ENCODE measurements around the gene BPIFB4.
"Not testable (repeated sequence)": the region's sequence is repeated elsewhere in the genome, so short reads cannot be mapped to it uniquely, and the experiment has no call there.

BPIFB4 gene

DNA sequence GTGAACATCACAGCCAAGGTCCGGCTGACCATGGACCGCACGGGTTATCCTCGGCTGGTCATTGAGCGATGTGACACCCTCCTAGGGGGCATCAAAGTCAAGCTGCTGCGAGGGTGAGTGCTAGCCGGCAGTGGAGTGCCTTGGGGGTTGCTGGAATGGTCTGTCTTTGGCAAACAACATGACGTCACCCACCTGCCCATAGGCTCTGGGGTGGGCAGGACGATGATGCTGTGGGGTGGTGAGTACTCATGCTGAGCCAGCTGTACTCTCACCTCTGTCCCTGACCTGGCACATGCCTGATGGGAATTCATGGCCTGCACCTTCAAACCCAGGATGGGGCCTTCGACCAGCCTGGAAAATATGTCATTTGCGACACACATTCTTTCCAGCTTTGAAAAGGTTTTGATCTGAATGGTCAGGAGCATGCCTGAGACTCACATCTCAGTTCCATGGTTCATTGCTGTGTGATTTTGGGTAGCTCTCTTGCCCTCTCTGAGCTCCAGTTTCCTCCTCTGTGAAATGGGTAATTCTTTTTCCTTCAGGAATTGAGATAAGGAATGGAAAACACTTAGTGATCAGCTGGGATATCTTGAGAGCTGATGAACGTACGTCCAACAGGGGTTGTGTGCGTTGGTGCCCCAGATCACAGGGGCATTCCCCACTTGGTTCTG lies 6.7 kb downstream of the BPIFB4 start:
- Mint-ChIP-seq H3K9me3 (no peaks in the 10 kb centered on the region), H3K27me3 (no peaks in the 10 kb centered on the region), H3K36me3 (ENCODE audit: low read depth) (no peaks in the 10 kb centered on the region), H3K4me1 (ENCODE audit: low read depth) (no peaks in the 10 kb centered on the region), H3K27ac (no peak overlapping the region), H3K4me3 (no peak overlapping the region)
- intact Hi-C loops (cut with micrococcal nuclease) = no loop called here

DNA sequence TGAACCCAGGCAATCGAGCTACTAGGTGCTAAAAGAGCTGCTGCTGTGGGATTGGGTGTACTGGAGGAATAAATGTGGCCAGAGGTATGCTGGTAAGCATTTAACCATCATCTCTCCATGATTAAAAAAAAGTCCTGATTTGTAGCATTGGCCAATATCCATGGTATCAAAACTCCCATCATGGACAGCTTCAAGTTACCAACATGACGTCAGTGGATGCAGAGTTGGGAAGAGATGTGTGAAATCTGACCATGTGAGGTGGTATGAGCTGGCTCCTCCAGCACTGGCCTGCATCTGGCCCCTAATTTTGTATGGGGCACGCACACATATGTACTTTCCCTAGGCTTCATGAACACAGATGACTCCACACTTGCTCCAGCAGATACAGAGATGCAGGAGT lies 11.7 kb downstream of the BPIFB4 start:
- H3K4me1 Mint-ChIP-seq (ENCODE audit: low read depth) = no peaks in the 10 kb centered on the region
- no peaks in the 10 kb centered on the region for H3K27me3 Mint-ChIP-seq
- no peaks in the 10 kb centered on the region for H3K9me3 Mint-ChIP-seq
- intact Hi-C loops (cut with micrococcal nuclease) = no loop called here
- no peak overlapping the region for H3K27ac Mint-ChIP-seq
- H3K4me3 Mint-ChIP-seq = no peak overlapping the region
- no peaks in the 10 kb centered on the region for H3K36me3 Mint-ChIP-seq (ENCODE audit: low read depth)

DNA sequence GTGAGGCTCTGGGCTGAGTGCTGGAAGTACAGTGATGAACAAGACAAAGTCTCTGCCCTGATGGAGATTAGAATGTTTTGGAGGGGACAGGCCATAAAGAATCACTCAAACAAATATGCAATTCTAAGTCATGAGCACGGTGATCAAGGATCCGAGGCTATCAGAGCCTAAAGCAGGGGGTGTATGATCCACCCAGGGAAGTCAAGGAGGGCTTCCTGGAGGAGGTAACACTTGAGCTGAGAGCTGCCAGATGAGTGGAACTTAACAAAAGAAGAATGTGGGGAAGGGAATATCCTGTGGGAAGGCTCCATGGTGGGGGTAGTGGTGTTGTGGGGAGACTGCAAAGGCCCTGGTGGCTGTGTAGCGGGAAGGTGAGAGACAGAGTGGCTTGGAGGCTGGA lies 12.2 kb downstream of the BPIFB4 start:
- H3K36me3 Mint-ChIP-seq (ENCODE audit: low read depth) = no peaks in the 10 kb centered on the region
- intact Hi-C loops (cut with micrococcal nuclease) = no loop called here
- no peaks in the 10 kb centered on the region for H3K9me3 Mint-ChIP-seq
- no peak overlapping the region for H3K27ac Mint-ChIP-seq
- no peak overlapping the region for H3K4me3 Mint-ChIP-seq
- H3K27me3 Mint-ChIP-seq = no peaks in the 10 kb centered on the region
- no peaks in the 10 kb centered on the region for H3K4me1 Mint-ChIP-seq (ENCODE audit: low read depth)

DNA sequence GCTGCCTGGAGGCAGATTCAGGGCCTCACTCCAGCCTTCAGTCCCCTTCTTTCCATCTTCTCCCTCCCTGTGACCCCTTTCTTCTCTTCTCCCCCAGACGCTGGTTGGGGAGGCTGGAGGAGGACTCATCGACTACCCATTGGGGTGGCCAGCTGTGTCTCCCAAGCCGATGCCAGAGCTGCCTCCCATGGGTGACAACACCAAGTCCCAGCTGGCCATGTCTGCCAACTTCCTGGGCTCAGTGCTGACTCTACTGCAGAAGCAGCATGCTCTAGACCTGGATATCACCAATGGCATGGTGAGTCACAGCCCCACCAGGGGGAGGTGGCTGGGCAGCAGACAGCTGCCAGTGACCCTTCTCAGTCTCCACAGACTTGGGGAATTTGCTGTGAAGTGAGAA lies 12.9 kb downstream of the BPIFB4 start:
- intact Hi-C loops (cut with micrococcal nuclease) = no loop called here
- Mint-ChIP-seq H3K4me3 (no peak overlapping the region), H3K4me1 (ENCODE audit: low read depth) (no peaks in the 10 kb centered on the region), H3K27me3 (no peaks in the 10 kb centered on the region), H3K27ac (no peak overlapping the region), H3K36me3 (ENCODE audit: low read depth) (no peaks in the 10 kb centered on the region), H3K9me3 (no peaks in the 10 kb centered on the region)

DNA sequence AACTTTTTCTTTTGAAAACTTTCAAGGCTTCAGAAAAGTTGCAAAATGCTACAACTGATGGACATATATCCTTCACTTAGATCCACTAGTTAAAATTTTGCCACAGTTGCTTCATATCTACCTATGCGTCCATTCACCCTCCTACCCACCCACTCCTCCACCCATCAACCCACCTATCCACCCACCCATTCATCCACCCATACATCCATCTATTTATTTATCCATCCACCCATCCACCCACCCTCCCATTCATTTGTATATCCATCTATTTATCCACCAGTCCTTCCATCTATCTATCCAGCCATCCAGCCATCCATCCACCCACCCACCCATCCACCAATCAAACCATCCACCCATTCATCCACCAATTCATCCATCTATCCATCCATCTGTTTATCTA lies 13.6 kb downstream of the BPIFB4 start:
- no peak overlapping the region for H3K27ac Mint-ChIP-seq
- no peaks in the 10 kb centered on the region for H3K36me3 Mint-ChIP-seq (ENCODE audit: low read depth)
- H3K27me3 Mint-ChIP-seq = no peaks in the 10 kb centered on the region
- no peaks in the 10 kb centered on the region for H3K9me3 Mint-ChIP-seq
- intact Hi-C loops (cut with micrococcal nuclease) = no loop called here
- no peaks in the 10 kb centered on the region for H3K4me1 Mint-ChIP-seq (ENCODE audit: low read depth)
- no peak overlapping the region for H3K4me3 Mint-ChIP-seq

DNA sequence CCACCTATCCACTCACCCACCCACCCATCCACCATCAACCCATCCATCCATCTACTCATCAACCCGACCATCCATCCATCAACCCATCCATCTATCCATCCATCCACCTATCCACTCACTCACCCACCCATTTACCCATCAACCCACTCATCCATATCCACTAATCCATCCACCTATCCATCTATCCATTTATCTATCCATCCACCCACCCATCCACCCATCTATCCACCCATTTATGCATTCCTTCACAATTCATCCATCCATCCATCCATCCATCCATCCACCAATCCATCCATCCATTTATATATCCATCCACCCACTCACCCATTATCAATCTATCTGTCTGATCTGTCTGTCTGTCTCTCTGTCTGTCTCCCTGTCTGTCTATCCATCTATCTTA lies 14.1 kb downstream of the BPIFB4 start:
- no peaks in the 10 kb centered on the region for H3K36me3 Mint-ChIP-seq (ENCODE audit: low read depth)
- no peaks in the 10 kb centered on the region for H3K27me3 Mint-ChIP-seq
- no peak overlapping the region for H3K27ac Mint-ChIP-seq
- H3K9me3 Mint-ChIP-seq = no peaks in the 10 kb centered on the region
- no peak overlapping the region for H3K4me3 Mint-ChIP-seq
- no peaks in the 10 kb centered on the region for H3K4me1 Mint-ChIP-seq (ENCODE audit: low read depth)
- intact Hi-C loops (cut with micrococcal nuclease) = no loop called here

DNA sequence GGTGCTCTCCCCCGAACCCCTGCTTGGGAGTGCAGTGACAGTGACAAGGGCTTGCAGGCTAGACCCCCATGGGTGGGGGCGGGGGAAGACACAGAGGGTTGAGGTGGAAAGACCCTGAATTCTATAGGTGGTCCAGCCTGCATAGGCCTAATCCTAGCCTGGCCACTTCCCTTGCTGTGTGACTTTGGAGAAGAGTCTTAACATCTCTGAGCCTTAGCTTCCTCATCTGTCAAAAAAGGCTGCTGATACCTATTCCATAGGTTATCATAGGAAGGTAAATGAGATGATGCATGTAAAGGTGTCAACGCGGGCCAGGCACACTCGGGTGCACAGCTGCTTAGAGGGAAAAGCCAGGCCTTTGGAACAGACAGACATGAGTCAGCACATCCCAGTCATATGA lies 15.8 kb downstream of the BPIFB4 start:
- H3K27ac Mint-ChIP-seq = no peak overlapping the region
- no peak overlapping the region for H3K4me3 Mint-ChIP-seq
- H3K27me3 Mint-ChIP-seq = no peaks in the 10 kb centered on the region
- intact Hi-C loops (cut with micrococcal nuclease) = loop anchor here (5.0 kb wide), 1 partner anchor 193 kb away; no protein-coding TSS in a partner anchor
- H3K4me1 Mint-ChIP-seq (ENCODE audit: low read depth) = no peaks in the 10 kb centered on the region
- no peaks in the 10 kb centered on the region for H3K9me3 Mint-ChIP-seq
- H3K36me3 Mint-ChIP-seq (ENCODE audit: low read depth) = no peaks in the 10 kb centered on the region

DNA sequence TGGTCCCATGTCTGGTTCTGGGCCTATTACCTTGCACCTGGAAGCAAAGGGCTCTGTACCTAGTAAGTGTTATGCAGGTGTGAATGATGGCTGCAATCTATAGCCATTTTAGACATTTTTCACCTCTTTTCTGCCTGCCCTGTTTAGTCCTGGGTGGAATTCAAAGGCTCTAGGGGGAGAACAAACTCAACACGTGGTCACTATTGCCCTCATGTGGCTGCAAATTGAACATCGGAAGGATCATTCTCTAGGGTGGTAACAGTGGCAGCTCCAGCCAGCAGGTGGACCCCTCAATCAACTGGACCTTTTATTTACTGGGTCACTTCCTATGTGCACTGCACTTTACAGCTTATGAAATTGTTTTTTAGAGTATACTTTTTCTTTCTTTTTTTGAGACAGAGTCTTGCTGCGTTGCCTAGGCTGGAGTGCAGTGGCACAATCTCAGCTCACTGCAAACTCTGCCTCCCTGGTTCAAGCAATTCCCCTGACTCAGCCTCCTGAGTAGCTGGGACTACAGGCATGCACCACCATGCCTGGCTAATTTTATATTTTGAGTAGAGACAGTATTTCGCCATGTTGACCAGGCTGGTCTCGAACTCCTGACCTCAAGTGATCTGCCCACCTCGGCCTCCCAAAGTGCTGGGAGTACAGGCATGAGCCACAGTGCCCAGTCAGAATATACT lies 16.6 kb downstream of the BPIFB4 start:
- H3K27ac Mint-ChIP-seq; H3K36me3 Mint-ChIP-seq (ENCODE audit: low read depth); H3K4me3 Mint-ChIP-seq; H3K4me1 Mint-ChIP-seq (ENCODE audit: low read depth); H3K9me3 Mint-ChIP-seq; H3K27me3 Mint-ChIP-seq: not testable (repeated sequence)
- intact Hi-C loops (cut with micrococcal nuclease) = loop anchor here (5.0 kb wide), 1 partner anchor 194 kb away; no protein-coding TSS in a partner anchor

DNA sequence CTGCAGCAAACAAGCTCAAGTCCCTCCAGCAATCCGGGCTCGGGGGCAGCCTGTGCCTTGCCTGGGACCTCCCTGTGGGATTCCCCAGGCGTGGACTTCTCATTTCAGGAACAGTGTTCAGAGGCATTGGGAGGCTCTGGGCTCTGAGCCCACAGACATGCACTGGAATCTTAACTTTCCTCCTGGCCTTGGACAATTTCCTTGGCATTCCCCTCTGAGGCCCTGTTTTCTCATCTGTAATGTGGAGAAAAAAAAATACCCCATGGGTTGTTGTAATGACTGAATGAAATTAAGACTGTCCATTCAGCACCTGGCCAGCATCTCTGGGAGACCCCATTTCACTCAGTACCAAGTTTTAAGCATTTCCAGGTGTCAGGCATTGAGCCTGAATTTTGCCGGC lies 17.6 kb downstream of the BPIFB4 start:
- intact Hi-C loops (cut with micrococcal nuclease) = loop anchor here (5.0 kb wide), 1 partner anchor 195 kb away; no protein-coding TSS in a partner anchor
- H3K9me3 Mint-ChIP-seq = no peaks in the 10 kb centered on the region

DNA sequence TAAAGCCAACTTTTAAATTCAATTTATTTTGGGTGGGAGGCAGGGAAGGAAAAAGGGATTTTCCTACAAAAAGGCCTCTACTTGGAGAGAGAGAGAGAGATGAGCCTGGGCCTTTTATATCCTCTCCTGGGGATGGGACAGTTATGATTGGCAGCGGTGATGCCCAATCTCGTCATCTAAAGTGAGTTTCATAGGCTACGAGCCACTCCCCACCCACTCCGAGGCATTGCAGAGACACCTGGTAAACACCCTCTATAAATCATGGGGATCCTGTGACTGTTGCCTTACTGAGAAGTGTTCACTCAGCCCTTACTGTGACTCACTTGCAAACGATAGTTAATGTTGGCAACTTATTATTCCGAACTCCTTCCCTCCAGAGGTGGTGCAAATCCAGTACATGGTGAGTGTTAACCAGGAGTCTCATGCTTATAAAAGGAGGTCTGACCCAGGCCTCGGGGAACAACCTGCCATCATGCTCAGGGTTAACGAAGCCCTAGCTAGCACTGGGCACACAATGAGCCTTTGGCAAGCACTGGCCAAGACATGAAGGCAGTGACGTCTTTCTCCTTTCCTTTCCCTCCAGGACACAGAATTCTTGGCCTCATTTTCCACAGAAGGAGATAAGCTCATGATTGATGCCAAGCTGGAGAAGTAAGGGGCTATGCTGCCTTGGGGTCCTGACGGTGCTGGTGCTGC lies 20.5 kb downstream of the BPIFB4 start:
- Mint-ChIP-seq H3K9me3 (no peaks in the 10 kb centered on the region), H3K36me3 (ENCODE audit: low read depth) (no peaks in the 10 kb centered on the region), H3K27me3 (no peaks in the 10 kb centered on the region), H3K4me3 (no peak overlapping the region), H3K4me1 (ENCODE audit: low read depth) (no peaks in the 10 kb centered on the region), H3K27ac (no peak overlapping the region)
- intact Hi-C loops (cut with micrococcal nuclease) = loop anchor here (5.0 kb wide), 1 partner anchor 198 kb away; no protein-coding TSS in a partner anchor

More for the DNA sequence above, 17.6 kb downstream of the BPIFB4 start:
- H3K4me1 Mint-ChIP-seq (ENCODE audit: low read depth) = no peaks in the 10 kb centered on the region
- H3K27ac Mint-ChIP-seq = no peak overlapping the region
- H3K27me3 Mint-ChIP-seq = no peaks in the 10 kb centered on the region
- H3K36me3 Mint-ChIP-seq (ENCODE audit: low read depth) = no peaks in the 10 kb centered on the region
- no peak overlapping the region for H3K4me3 Mint-ChIP-seq

DNA sequence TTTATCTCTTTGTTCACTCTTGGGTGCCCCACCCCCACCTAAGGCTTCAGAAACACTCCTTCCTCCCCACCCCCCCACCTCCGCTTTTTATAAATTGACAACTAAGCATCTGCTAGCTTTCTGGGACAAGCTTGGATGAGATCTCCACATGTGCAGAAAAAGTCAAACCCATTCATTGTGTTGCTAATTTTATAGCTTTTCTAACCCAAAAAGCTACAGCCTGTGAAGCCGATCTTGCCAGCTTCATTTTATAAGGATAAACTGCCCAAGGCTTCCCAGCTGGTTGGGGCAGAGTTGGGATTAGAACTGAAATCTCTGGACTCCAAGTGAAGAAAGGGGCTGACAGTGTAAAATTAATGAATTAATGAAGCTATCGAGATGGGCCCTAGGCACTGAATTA lies 24.1 kb downstream of the BPIFB4 start:
- Mint-ChIP-seq H3K36me3 (ENCODE audit: low read depth) (no peaks in the 10 kb centered on the region), H3K9me3 (no peaks in the 10 kb centered on the region), H3K4me1 (ENCODE audit: low read depth) (no peaks in the 10 kb centered on the region), H3K27ac (no peak overlapping the region), H3K27me3 (no peaks in the 10 kb centered on the region), H3K4me3 (no peak overlapping the region)
- intact Hi-C loops (cut with micrococcal nuclease) = no loop called here

DNA sequence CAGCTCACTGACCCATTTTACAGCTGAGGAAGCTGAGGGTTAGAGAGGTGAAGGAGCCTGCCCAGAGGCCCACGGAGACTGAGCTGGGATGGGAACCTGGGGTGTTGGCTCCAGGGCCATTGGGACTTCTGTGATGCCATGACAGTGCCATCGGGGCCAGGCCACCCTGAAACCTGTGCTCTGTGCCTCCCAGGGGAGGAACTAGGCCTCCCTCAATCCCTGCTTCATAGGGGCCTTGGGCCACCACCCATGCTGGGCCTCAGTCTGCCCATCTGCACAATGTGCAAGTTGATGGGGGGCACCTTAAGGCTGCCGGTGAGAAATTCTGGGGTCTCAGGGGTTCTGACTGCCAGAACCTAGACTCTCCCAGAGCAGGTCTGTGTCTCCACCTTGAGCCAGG lies 24.9 kb downstream of the BPIFB4 start:
- intact Hi-C loops (cut with micrococcal nuclease) = no loop called here
- Mint-ChIP-seq H3K27me3 (no peaks in the 10 kb centered on the region), H3K27ac (no peak overlapping the region), H3K4me3 (no peak overlapping the region), H3K36me3 (ENCODE audit: low read depth) (no peaks in the 10 kb centered on the region), H3K4me1 (ENCODE audit: low read depth) (no peaks in the 10 kb centered on the region), H3K9me3 (no peaks in the 10 kb centered on the region)

DNA sequence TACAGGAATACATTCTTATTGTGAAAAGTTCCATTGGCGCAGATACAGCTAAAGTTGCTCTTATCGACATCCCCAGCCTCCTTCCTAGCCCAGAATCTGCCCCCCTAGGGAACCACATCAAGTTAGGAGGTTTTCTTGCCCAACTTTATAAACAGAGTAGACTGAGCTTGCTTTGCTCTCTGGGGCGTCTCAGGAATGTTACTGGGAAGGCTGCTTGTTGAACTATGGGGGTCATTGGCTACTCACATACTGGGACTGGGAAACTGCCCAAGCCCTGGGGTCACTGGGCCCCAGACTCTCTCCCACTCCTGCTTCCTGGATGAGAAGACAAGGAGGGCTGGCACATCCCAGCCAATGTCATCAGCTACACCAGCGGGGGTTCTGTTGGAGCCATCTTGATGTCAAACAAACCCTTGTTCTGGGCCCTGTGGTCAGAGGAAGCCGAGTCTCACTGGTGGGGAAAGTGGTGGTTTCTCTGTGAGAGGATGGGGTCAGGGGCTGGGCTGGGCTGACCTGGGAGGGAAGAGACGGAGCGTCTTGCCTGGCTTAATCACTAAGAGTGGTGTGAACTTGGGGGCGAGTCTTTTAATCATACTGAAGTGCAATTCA lies 26.0 kb downstream of the BPIFB4 start:
- no peaks in the 10 kb centered on the region for H3K4me1 Mint-ChIP-seq (ENCODE audit: low read depth)
- H3K9me3 Mint-ChIP-seq = no peaks in the 10 kb centered on the region
- no peak overlapping the region for H3K4me3 Mint-ChIP-seq
- no peaks in the 10 kb centered on the region for H3K27me3 Mint-ChIP-seq
- intact Hi-C loops (cut with micrococcal nuclease) = no loop called here
- no peak overlapping the region for H3K27ac Mint-ChIP-seq
- H3K36me3 Mint-ChIP-seq (ENCODE audit: low read depth) = no peaks in the 10 kb centered on the region

DNA sequence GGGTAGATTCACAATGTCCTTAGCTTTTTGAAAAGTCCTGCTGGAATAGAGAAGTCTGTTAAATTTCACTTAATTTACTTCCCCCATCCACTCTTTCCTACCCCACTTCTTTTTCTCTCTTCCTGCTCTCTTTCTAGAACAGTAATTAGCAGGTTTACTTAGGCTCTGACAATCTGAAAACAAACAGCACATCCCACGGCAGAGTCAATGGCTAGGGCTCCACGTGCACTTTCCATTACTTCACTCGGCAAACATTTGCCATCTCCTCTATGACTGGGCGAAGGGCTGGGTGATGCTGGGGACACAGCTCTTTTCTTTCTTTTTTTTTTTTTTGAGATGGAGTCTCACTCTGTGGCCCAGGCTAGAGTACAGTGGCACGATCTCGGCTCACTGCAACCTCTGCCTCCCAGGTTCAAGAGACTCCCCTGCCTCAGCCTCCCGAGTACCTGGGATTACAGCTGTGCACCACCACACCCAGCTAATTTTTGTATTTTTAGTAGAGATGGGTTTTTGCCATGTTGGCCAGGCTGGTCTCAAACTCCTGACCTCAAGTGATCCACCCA lies 26.7 kb downstream of the BPIFB4 start:
- H3K36me3 Mint-ChIP-seq (ENCODE audit: low read depth); H3K27ac Mint-ChIP-seq; H3K4me1 Mint-ChIP-seq (ENCODE audit: low read depth); H3K27me3 Mint-ChIP-seq; H3K9me3 Mint-ChIP-seq; intact Hi-C loops (cut with micrococcal nuclease); H3K4me3 Mint-ChIP-seq: not testable (repeated sequence)

Data from dendritic cell treated with granulocyte-macrophage colony-stimulating factor and Interleukin-4, amounts not matched to agents 40 ng/mL and 50 ng/mL, for 4 days (primary cell).